ENCODE results near the gene PTPRCAP. TPM values are rescaled to one million over a fixed set of nuclear protein-coding genes. Genes with fewer than 3 reads are reported as not detected.

The PTPRCAP gene
- total and polyA plus RNA-seq, 9 of the 15 experiments (the other 6 are each of a cell fraction or from before 2014, with no cell fraction given): 0.22 to 2.0 (median 1.1) TPM; not detected in 4

GRCh38 chr11:67420646-67421429, 16.6 kb downstream of the PTPRCAP start (continued):
- TF ChIP-seq CEBPZ (IDR thresholded peaks at IDR 0.05; ENCODE audit: borderline replicate concordance, low read depth, low read length): no peak
- no peak for TF ChIP-seq HDAC1 (IDR thresholded peaks at IDR 0.05)
- TF ChIP-seq ADNP (tag; IDR thresholded peaks at IDR 0.05): no peak
- TF ChIP-seq ZNF561 (CRISPR knock-in tag; conservative IDR thresholded peaks at IDR 0.05): no peak
- TF ChIP-seq CREM (IDR thresholded peaks at IDR 0.05; ENCODE audit: low read depth): peak; percentile 88
- TF ChIP-seq EZH2 (IDR thresholded peaks at IDR 0.05; ENCODE audit: borderline replicate concordance, low read depth, low read length): no peak
- TF ChIP-seq RREB1 (CRISPR knock-in tag; IDR thresholded peaks at IDR 0.05): no peak
- no peak for TF ChIP-seq NR2C1 (IDR thresholded peaks at IDR 0.05)
- no peak for TF ChIP-seq NR2C1 (tag; IDR thresholded peaks at IDR 0.05)
- TF ChIP-seq ZNF76 (CRISPR knock-in tag; IDR thresholded peaks at IDR 0.05; ENCODE audit: borderline replicate concordance): no peak
- no peak for TF ChIP-seq ZBTB1 (CRISPR knock-in tag; IDR thresholded peaks at IDR 0.05; ENCODE audit: borderline replicate concordance, low read depth)
- no peak for TF ChIP-seq E2F8 (IDR thresholded peaks at IDR 0.05; ENCODE audit: low read depth, partially characterized antibody)
- peak; percentile 45; the same call in 1 of the 2 replicates for TF ChIP-seq ZNF24 (IDR thresholded peaks at IDR 0.05)
- no peak for TF ChIP-seq PHF21A (IDR thresholded peaks at IDR 0.05; ENCODE audit: borderline replicate concordance, low read depth)
- no peak for TF ChIP-seq PML (IDR thresholded peaks at IDR 0.05; ENCODE audit: low read length)
- TF ChIP-seq SMARCB1 (IDR thresholded peaks at IDR 0.05; ENCODE audit: insufficient read length, low read depth): no peak
- TF ChIP-seq POLR3G (IDR thresholded peaks at IDR 0.05; ENCODE audit: extremely low read depth, insufficient read length, insufficient replicate concordance): no peak
